H9 (cell line): ENCODE measurements around the gene NFATC4. TPM values are rescaled to one million over a fixed set of nuclear protein-coding genes. Genes with fewer than 3 reads are reported as not detected.

Experiments used
- DNase-seq: peaks from one replicate; pipeline ENCODE4 v3.0.0-alpha.2; 2017
- H2AFZ ChIP-seq: one replicate; pipeline ENCODE4 v1.6.1; 2013; ENCODE audit warnings: mild to moderate bottlenecking, low read length, control low read depth, moderate library complexity
- H2AK5ac ChIP-seq: 2 replicates; pipeline ENCODE4 v1.6.1; 2013; ENCODE audit warnings: low read length, control low read depth, mixed read lengths; ENCODE audit not compliant: insufficient read length
- H2BK120ac ChIP-seq: one replicate; pipeline ENCODE4 v1.6.1; 2013; ENCODE audit warnings: low read depth, mild to moderate bottlenecking, low read length, control low read depth, inconsistent platforms; ENCODE audit not compliant: poor library complexity, severe bottlenecking
- H2BK12ac ChIP-seq: 2 replicates; pipeline ENCODE4 v1.6.1; 2013; ENCODE audit warnings: low read length, control low read depth, mixed read lengths, low read depth; ENCODE audit not compliant: insufficient read length
- H2BK15ac ChIP-seq: 2 replicates; pipeline ENCODE4 v1.6.1; 2013; ENCODE audit warnings: low read depth, low read length, control low read depth
- H2BK20ac ChIP-seq: one replicate; pipeline ENCODE4 v1.6.1; 2013; ENCODE audit warnings: low read depth, mild to moderate bottlenecking, low read length, control low read depth, inconsistent platforms; ENCODE audit not compliant: poor library complexity, severe bottlenecking
- H2BK5ac ChIP-seq: 2 replicates; pipeline ENCODE4 v1.6.1; 2013; ENCODE audit warnings: low read length, control low read depth, mixed read lengths; ENCODE audit not compliant: insufficient read length
- H3K14ac ChIP-seq: 2 replicates; pipeline ENCODE4 v1.6.1; 2013; ENCODE audit warnings: low read length, control low read depth; ENCODE audit not compliant: insufficient read depth
- H3K18ac ChIP-seq: 2 replicates; pipeline ENCODE4 v1.6.1; 2013; ENCODE audit warnings: low read depth, mild to moderate bottlenecking, mixed read lengths, low read length, control low read depth; ENCODE audit not compliant: insufficient read length
- H3K23ac ChIP-seq: 2 replicates; pipeline ENCODE4 v1.6.1; 2013; ENCODE audit warnings: low read length, control low read depth, mixed read lengths, low read depth; ENCODE audit not compliant: insufficient read length
- H3K23me2 ChIP-seq: 2 replicates; pipeline ENCODE4 v1.6.1; 2013; ENCODE audit warnings: low read depth, mild to moderate bottlenecking, mixed read lengths, low read length, control low read depth; ENCODE audit not compliant: insufficient read length, poor library complexity, severe bottlenecking
- H3K27ac ChIP-seq: 2 replicates; pipeline ENCODE4 v1.5.1; 2013; ENCODE audit warnings: low read length, control low read depth, mixed read lengths, low read depth; ENCODE audit not compliant: insufficient read length
- H3K27me3 ChIP-seq: 2 replicates; pipeline ENCODE4 v1.6.1; 2013; ENCODE audit warnings: low read length, control low read depth, inconsistent platforms; ENCODE audit not compliant: insufficient read depth
- H3K4ac ChIP-seq: 2 replicates; pipeline ENCODE4 v1.6.1; 2013; ENCODE audit warnings: low read depth, mild to moderate bottlenecking, control low read depth, inconsistent platforms, low read length, moderate library complexity
- H3K4me1 ChIP-seq: 2 replicates; pipeline ENCODE4 v1.6.1; 2013; ENCODE audit warnings: low read length, control low read depth, inconsistent platforms; ENCODE audit not compliant: insufficient read depth
- H3K4me2 ChIP-seq: 2 replicates; pipeline ENCODE4 v1.6.1; 2013; ENCODE audit warnings: low read length, control low read depth, mixed read lengths; ENCODE audit not compliant: insufficient read length, insufficient read depth
- H3K56ac ChIP-seq: 2 replicates; pipeline ENCODE4 v1.6.1; 2013; ENCODE audit warnings: low read depth, mild to moderate bottlenecking, mixed read lengths, low read length, control low read depth; ENCODE audit not compliant: insufficient read length
- H3K79me1 ChIP-seq: 2 replicates; pipeline ENCODE4 v1.6.1; 2013; ENCODE audit warnings: low read depth, mild to moderate bottlenecking, moderate library complexity, low read length, control low read depth, inconsistent platforms; ENCODE audit not compliant: insufficient read depth, poor library complexity, severe bottlenecking
- H3K79me2 ChIP-seq: 2 replicates; pipeline ENCODE4 v1.6.1; 2013; ENCODE audit warnings: low read length, control low read depth, inconsistent platforms; ENCODE audit not compliant: insufficient read depth
- H3K9ac ChIP-seq: 2 replicates; pipeline ENCODE4 v1.6.1; 2013; ENCODE audit warnings: low read length, control low read depth, mixed read lengths; ENCODE audit not compliant: insufficient read length; ENCODE audit errors: extremely low read depth
- H3K9me3 ChIP-seq: one replicate; pipeline ENCODE4 v1.6.1; 2013; ENCODE audit warnings: low read depth, low read length, inconsistent platforms; ENCODE audit not compliant: control insufficient read depth
- H3T11ph ChIP-seq: one replicate; pipeline ENCODE4 v1.6.1; 2013; ENCODE audit warnings: mild to moderate bottlenecking, low read length, control low read depth, inconsistent platforms
- H4K20me1 ChIP-seq: one replicate; pipeline ENCODE4 v1.6.1; 2013; ENCODE audit not compliant: control insufficient read depth, insufficient read length, insufficient read depth
- H4K5ac ChIP-seq: 2 replicates; pipeline ENCODE4 v1.6.1; 2013; ENCODE audit warnings: low read depth, mild to moderate bottlenecking, mixed read lengths, low read length, control low read depth; ENCODE audit not compliant: insufficient read length
- H4K8ac ChIP-seq: replicated peaks from 2 replicates; pipeline ENCODE4 v1.6.1; 2013; ENCODE audit warnings: low read length, control low read depth, mixed read lengths, low read depth; ENCODE audit not compliant: insufficient read length
- H4K91ac ChIP-seq: 2 replicates; pipeline ENCODE4 v1.6.1; 2013; ENCODE audit warnings: low read depth, mild to moderate bottlenecking, moderate library complexity, mixed read lengths, low read length, control low read depth; ENCODE audit not compliant: insufficient read length
- H3K27ac Mint-ChIP-seq, 3 experiments: 2 replicates in 2 of 3; 3 replicates in 1 of 3; pipeline ENCODE4 v1.8.0; 2020 to 2021; ENCODE audit warnings: mixed read lengths in 3 of 3, mild to moderate bottlenecking in 1 of 3, moderate library complexity in 1 of 3
- H3K27me3 Mint-ChIP-seq: 2 replicates; pipeline ENCODE4 v1.8.0; 2021; ENCODE audit warnings: low read depth, mild to moderate bottlenecking, moderate library complexity, mixed read lengths
- H3K36me3 Mint-ChIP-seq, 3 experiments: 2 replicates in 2 of 3; 3 replicates in 1 of 3; pipeline ENCODE4 v1.8.0; 2020 to 2021; ENCODE audit warnings: low read depth in 3 of 3, mixed read lengths in 3 of 3; ENCODE audit not compliant: insufficient read depth in 1 of 3
- H3K4me1 Mint-ChIP-seq, 2 experiments: 2 replicates each; pipeline ENCODE4 v1.8.0; 2020; ENCODE audit warnings: mixed read lengths in 2 of 2
- H3K4me3 Mint-ChIP-seq, 2 experiments: 2 replicates in 1 of 2; 3 replicates in 1 of 2; pipeline ENCODE4 v1.8.0; 2020 to 2021; ENCODE audit warnings: mild to moderate bottlenecking in 2 of 2, mixed read lengths in 2 of 2, moderate library complexity in 1 of 2
- H3K9me3 Mint-ChIP-seq, 2 experiments: 2 replicates in 1 of 2; 3 replicates in 1 of 2; pipeline ENCODE4 v1.8.0; 2020; ENCODE audit warnings: mild to moderate bottlenecking in 2 of 2, mixed read lengths in 2 of 2, moderate library complexity in 1 of 2
- WGBS: extraction: QIAGEN DNeasy Blood & Tissue Kit; methylation state at CpG from one replicate; pipeline ENCODE4 v1.1.7; 2013; ENCODE audit warnings: missing lambda C conversion rate, low lambda C conversion rate, mixed read lengths; ENCODE audit not compliant: insufficient read length; ENCODE audit errors: extremely low coverage; 5-methylcytosine and 5-hydroxymethylcytosine counted together
- total RNA-seq: library from RNA; stranded (reverse); gene quantifications from 2 replicates; pipeline ENCODE4 v1.2.1, GENCODE V29; 2021
- TF ChIP-seq, protein P1 (sequence below): fragments of 200-600 bp; sonication (generic); conservative IDR thresholded peaks from 3 replicates; pipeline ENCODE4 v1.8.0; 2021; ENCODE audit warnings: antibody characterized with exemption, mild to moderate bottlenecking

NFATC4 gene
- total RNA-seq, 1 experiment from 2014 or later, result 46.4 TPM

DNA sequence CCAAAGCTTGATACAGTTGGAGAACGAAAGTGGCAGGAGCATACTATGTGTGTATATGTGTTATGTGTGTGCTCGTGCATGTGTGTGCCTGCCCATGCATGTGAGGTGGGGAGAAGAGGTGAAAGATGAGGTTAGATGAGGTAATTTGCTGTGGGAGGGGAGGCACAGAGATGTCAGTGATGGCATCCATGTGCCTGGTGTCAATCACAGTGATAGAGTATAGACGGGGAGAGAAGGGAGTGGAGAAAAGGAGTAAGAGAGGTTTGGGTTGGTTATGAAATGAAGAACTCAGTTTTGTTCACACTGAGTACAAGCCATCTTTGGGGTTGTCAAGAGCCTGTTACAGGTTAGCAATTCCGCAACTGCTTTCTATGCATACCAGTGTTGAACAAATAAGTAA is 16.2 kb downstream of the NFATC4 start:
- H3K27me3 Mint-ChIP-seq, result peaks cover 4% of the 10 kb centered on the region
- WGBS, result 100% methylated on average over 1 of the region's 4 CpGs
- H3K27ac Mint-ChIP-seq, result no peak overlapping the region

More for the DNA sequence above, 16.2 kb downstream of the NFATC4 start:
- no peak overlapping the region for H2BK15ac ChIP-seq
- no peak overlapping the region for H2AK5ac ChIP-seq
- H3K27me3 ChIP-seq, result no peaks in the 10 kb centered on the region
- Mint-ChIP-seq H3K4me1 (peaks cover 21% of the 10 kb centered on the region in 2 experiments), H3K36me3 (peaks cover 0 to 1% (median 0%) of the 10 kb centered on the region in 3 experiments; a peak in 2 of 7 replicates), H3K4me3 (no peak overlapping the region), H3K9me3 (no peaks in the 10 kb centered on the region)
- H2BK20ac ChIP-seq, result no peak overlapping the region
- no peak overlapping the region for H2BK120ac ChIP-seq
- no peak overlapping the region for H2AFZ ChIP-seq
- no peak overlapping the region for H4K8ac ChIP-seq
- no peak overlapping the region for H3K4ac ChIP-seq
- no peak overlapping the region for H3K9ac ChIP-seq
- H3K14ac ChIP-seq, result no peak overlapping the region
- no peak overlapping the region for H3K23ac ChIP-seq
- H3K9me3 ChIP-seq, result no peaks in the 10 kb centered on the region
- H4K5ac ChIP-seq, result no peak overlapping the region
- H3K18ac ChIP-seq, result no peak overlapping the region
- no peak overlapping the region for H3K4me2 ChIP-seq
- no peaks in the 10 kb centered on the region; the same call in 1 of the 2 replicates for H3K79me2 ChIP-seq
- H3K4me1 ChIP-seq, result peaks cover 3% of the 10 kb centered on the region; the same call in 1 of the 2 replicates
- no peak overlapping the region for H2BK12ac ChIP-seq
- no peaks in the 10 kb centered on the region for H4K20me1 ChIP-seq
- no peak for DNase-seq
- no peak overlapping the region for H2BK5ac ChIP-seq
- TF ChIP-seq, protein P1, sequence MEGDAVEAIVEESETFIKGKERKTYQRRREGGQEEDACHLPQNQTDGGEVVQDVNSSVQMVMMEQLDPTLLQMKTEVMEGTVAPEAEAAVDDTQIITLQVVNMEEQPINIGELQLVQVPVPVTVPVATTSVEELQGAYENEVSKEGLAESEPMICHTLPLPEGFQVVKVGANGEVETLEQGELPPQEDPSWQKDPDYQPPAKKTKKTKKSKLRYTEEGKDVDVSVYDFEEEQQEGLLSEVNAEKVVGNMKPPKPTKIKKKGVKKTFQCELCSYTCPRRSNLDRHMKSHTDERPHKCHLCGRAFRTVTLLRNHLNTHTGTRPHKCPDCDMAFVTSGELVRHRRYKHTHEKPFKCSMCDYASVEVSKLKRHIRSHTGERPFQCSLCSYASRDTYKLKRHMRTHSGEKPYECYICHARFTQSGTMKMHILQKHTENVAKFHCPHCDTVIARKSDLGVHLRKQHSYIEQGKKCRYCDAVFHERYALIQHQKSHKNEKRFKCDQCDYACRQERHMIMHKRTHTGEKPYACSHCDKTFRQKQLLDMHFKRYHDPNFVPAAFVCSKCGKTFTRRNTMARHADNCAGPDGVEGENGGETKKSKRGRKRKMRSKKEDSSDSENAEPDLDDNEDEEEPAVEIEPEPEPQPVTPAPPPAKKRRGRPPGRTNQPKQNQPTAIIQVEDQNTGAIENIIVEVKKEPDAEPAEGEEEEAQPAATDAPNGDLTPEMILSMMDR, result no peak
- H3K27ac ChIP-seq, result no peak overlapping the region
- no peaks in the 10 kb centered on the region for H3K79me1 ChIP-seq
- no peak overlapping the region for H4K91ac ChIP-seq
- H3T11ph ChIP-seq, result no peak overlapping the region
- no peaks in the 10 kb centered on the region for H3K23me2 ChIP-seq
- no peak overlapping the region for H3K56ac ChIP-seq
